ENCODE data around the gene FARP2.

FARP2 gene

GRCh38 chr2:241355983-241356870, at the start of gene FARP2:
Gene FARP2, plus strand, starts transcription at chr2:241356285. Its CDS starts 16,823 bp downstream, at chr2:241373108.
- POLR2A ChIA-PET (ENCODE audit: low non-redundant PET) = no interaction called here
- H3K27ac ChIP-seq = peak within 1 kb of the TSS; percentile 84

GRCh38 chr2:241307055-241307454, 49.0 kb upstream of the FARP2 start:
- ChIA-PET CTCF (interaction anchor here (0.6 kb wide), 1 partner anchor 52 kb away, joined by 3 read pairs; no protein-coding TSS in a partner anchor), POLR2A (ENCODE audit: low non-redundant PET) (interaction anchor here (0.6 kb wide), 1 partner anchor 1959 kb away, joined by 4 read pairs; no protein-coding TSS in a partner anchor)
- no peak for DNase-seq (ENCODE audit: low spot score)
- TF ChIP-seq CTCF (conservative IDR thresholded peaks at IDR 0.05; ENCODE audit: low read depth) = no peak
- no peak overlapping the region for H3K27ac ChIP-seq

More at GRCh38 chr2:241355983-241356870, at the start of gene FARP2:
- peak; percentile 96 for DNase-seq (ENCODE audit: low spot score)
- TF ChIP-seq CTCF (conservative IDR thresholded peaks at IDR 0.05; ENCODE audit: low read depth) = no peak
- CTCF ChIA-PET = interaction anchor here (0.6 kb wide), 2 partner anchors 77 to 392 kb away, joined by 3 read pairs; no protein-coding TSS in a partner anchor

DNA sequence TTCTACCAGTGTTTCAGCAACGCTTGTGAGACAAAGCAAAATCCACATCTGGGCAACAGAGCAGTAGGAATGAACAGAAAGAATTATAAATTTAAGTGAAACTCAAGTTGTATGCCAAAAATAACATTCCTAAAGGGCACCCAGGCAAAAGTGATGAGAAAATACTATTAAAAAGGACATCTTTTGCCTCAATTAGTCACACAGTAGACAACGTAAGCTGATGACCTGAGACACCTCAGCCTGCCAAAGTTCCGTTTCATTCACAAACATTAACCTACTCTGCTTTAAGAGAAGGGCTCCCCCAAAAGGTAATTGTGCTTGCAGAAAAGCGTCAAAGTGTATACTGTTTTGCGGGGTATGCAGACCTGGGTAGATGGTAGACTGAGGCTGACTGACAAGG, 47.8 kb upstream of the FARP2 start:
- DNase-seq (ENCODE audit: low spot score) = no peak
- TF ChIP-seq CTCF (conservative IDR thresholded peaks at IDR 0.05; ENCODE audit: low read depth) = no peak
- H3K27ac ChIP-seq = no peak overlapping the region
- POLR2A ChIA-PET (ENCODE audit: low non-redundant PET) = no interaction called here
- CTCF ChIA-PET = no interaction called here

DNA sequence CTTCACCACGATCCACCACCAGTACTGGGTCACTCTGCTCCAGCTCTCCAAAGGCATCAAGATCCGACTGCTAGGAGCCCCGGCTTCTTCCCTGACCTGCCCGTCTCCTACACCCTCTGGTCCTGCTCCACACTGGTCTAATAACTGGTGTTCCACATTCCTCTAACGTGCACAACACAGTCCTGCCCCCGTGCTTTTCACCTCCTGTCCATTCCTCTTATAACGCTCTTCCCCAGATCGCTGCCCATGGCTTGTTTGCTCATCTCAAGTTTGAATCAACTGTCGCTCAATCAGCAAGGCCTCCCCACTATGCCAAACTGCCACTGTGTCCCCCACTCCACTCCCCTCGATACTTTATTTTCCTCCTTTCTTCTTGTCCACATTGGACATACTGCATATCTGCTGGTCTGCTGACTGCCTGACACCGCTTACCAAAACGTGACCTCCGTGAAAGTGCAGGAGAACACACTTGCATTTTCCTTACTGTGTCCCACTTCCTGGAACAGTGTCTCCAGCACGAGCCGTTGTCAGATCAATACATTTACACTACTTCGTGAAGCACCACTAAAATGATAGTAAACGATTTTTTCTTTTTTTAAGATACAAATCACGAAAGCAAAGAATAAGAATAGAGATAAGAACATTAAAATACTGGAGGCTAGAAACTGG, 47.1 kb upstream of the FARP2 start:
- peak overlapping the region; percentile 10; the same call in 1 of the 2 replicates for H3K27ac ChIP-seq
- no peak for TF ChIP-seq CTCF (conservative IDR thresholded peaks at IDR 0.05; ENCODE audit: low read depth)
- CTCF ChIA-PET = no interaction called here
- DNase-seq (ENCODE audit: low spot score) = no peak
- POLR2A ChIA-PET (ENCODE audit: low non-redundant PET) = no interaction called here

DNA sequence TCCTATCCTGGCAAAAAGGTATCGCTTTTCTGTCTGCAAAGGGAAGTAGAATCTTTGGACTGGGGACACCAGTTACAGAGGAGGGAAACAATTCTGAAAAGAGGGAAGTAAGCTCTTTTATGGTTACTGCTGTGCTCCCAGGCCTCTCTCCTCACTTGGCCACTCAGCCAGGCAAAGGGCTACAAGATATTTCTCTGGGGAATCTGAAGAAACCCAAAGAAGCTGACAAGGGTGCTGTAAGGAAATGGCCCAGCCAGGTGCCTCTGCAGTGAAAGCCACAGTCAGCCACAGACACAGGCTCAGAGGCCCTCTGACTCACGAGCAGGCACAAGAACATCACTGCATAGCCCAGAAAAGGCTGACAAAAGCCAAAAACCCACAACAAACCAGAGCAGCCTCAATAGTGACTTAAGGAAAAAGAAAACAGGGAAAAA, 46.4 kb upstream of the FARP2 start:
- POLR2A ChIA-PET (ENCODE audit: low non-redundant PET) = no interaction called here
- no peak for TF ChIP-seq CTCF (conservative IDR thresholded peaks at IDR 0.05; ENCODE audit: low read depth)
- CTCF ChIA-PET = no interaction called here
- peak; percentile 15 for DNase-seq (ENCODE audit: low spot score)
- peak overlapping the region; percentile 57 for H3K27ac ChIP-seq

DNA sequence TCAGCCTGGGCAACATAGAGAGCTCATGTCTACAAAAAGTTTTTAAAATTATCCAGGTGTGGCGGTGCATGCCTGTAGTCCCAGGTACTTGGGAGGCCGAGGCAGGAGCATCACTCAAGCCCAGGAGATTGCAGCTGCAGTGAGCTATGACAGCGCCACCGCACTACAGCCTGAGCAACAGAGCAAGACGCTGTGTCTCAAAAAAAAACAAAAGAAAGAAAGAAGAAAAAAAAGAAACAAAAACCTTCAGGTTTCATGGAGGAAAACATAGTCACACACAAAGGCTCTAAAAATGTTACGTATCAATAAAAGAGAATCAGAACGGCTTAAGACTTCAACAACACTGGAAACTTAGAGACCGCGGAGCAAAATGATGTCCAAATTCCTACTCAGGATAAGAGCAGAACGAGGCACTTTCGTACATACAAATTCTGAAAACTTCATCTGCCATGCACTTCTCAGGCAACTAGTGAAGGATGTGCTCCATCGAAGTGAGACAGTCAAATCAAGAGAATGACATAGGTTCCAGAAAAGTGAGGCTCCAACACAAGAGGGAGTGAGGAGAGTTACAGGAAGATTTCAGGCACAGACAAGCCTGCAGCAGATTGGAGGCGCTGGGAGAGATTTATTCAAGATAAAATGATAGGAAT, 45.0 kb upstream of the FARP2 start:
- H3K27ac ChIP-seq = no peak overlapping the region
- POLR2A ChIA-PET (ENCODE audit: low non-redundant PET) = no interaction called here
- CTCF ChIA-PET = no interaction called here
- TF ChIP-seq CTCF (conservative IDR thresholded peaks at IDR 0.05; ENCODE audit: low read depth) = no peak
- no peak for DNase-seq (ENCODE audit: low spot score)

All from RWPE1 (cell line).